Nephron progenitor cell (in vitro differentiated cells): ENCODE measurements around the gene NR2E1.

Experiments
- DNase-seq: peaks from one replicate; pipeline ENCODE4 v3.0.0; 2021
- H3K27ac Mint-ChIP-seq: 2 replicates; pipeline ENCODE4 v1.8.0; 2021; ENCODE audit warnings: mild to moderate bottlenecking, moderate library complexity, mixed read lengths
- H3K27me3 Mint-ChIP-seq: 2 replicates; pipeline ENCODE4 v1.8.0; 2021; ENCODE audit warnings: mild to moderate bottlenecking, low read depth, mixed read lengths; ENCODE audit not compliant: poor library complexity
- H3K36me3 Mint-ChIP-seq: 2 replicates; pipeline ENCODE4 v1.8.0; 2021; ENCODE audit warnings: low read depth, mixed read lengths
- H3K4me1 Mint-ChIP-seq: 2 replicates; pipeline ENCODE4 v1.8.0; 2021; ENCODE audit warnings: mixed read lengths
- H3K4me3 Mint-ChIP-seq: 2 replicates; pipeline ENCODE4 v1.8.0; 2021; ENCODE audit warnings: mild to moderate bottlenecking, moderate library complexity, mixed read lengths
- H3K9me3 Mint-ChIP-seq: 2 replicates; pipeline ENCODE4 v1.8.0; 2021; ENCODE audit warnings: mild to moderate bottlenecking, moderate library complexity, mixed read lengths
- TF ChIP-seq, protein P1 (sequence below): fragments of 200-600 bp; sonication (generic); IDR thresholded peaks from 2 replicates; pipeline ENCODE4 v1.5.0; 2021; ENCODE audit warnings: antibody characterized with exemption

NR2E1 gene

DNA sequence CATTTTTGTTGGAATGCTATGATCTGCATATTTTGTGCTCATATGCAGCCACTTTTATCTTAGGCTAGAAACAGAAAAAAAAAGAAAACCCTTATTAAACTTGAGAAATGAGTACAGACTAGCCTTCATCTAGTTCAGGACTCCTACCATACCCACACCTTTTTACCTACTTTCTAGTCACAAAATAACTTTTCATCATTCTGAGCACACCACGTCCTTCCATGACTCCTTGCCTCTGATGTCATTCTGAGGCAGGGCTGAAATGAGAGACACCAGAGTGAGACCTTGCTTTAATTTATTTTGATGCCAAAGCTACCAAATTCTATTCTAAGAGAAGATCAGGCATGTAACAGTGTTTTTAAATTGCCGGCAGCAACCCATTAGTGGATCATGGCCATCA is 56.2 kb downstream of the NR2E1 start:
- Mint-ChIP-seq H3K27me3 (peaks cover 2% of the 10 kb centered on the region), H3K4me3 (no peak overlapping the region), H3K36me3 (peaks cover 53% of the 10 kb centered on the region), H3K4me1 (no peaks in the 10 kb centered on the region), H3K9me3 (peaks cover 9% of the 10 kb centered on the region), H3K27ac (no peak overlapping the region)
- TF ChIP-seq, protein P1, sequence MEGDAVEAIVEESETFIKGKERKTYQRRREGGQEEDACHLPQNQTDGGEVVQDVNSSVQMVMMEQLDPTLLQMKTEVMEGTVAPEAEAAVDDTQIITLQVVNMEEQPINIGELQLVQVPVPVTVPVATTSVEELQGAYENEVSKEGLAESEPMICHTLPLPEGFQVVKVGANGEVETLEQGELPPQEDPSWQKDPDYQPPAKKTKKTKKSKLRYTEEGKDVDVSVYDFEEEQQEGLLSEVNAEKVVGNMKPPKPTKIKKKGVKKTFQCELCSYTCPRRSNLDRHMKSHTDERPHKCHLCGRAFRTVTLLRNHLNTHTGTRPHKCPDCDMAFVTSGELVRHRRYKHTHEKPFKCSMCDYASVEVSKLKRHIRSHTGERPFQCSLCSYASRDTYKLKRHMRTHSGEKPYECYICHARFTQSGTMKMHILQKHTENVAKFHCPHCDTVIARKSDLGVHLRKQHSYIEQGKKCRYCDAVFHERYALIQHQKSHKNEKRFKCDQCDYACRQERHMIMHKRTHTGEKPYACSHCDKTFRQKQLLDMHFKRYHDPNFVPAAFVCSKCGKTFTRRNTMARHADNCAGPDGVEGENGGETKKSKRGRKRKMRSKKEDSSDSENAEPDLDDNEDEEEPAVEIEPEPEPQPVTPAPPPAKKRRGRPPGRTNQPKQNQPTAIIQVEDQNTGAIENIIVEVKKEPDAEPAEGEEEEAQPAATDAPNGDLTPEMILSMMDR, result no peak
- DNase-seq, result no peak

DNA sequence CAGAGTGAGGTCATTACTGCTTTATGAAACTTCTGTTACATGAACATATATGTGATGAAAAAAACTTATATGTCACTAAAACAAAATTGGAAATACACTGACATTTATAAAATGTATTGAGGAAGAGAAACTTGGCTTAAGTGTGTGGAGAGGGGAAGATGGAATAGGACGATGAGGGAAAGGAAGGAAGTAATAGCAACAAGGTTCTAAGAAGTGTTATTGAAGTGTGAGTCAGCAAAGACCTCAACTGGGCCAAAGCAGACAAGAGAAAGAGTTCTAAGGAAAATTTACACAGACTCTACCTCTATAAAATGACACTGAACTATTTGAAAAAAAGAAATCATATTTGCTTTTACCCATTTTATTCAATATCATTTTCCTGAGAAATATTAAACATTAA is 56.7 kb downstream of the NR2E1 start:
- peak overlapping the region; percentile 8 for H3K27ac Mint-ChIP-seq
- no peak for DNase-seq

DNA sequence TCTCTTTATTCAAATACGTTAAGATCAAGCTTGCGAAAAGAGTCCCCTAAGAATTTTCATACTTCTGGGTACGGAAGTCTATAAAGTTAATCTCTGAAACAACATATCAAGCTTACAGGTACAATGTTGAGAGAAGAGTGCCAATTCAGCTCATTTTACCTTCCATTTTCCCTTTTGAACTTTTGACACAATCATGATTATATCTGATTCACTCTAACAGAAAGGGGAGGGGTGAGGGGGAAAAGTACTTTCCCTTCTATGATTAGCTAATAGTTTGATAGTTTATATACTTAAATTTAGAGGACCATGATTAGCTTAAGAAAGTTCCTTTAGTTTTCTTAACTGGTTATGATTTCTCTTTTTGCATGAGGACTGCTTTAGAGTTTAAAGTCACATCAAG is 61.5 kb downstream of the NR2E1 start:
- H3K27ac Mint-ChIP-seq, result no peak overlapping the region
- no peaks in the 10 kb centered on the region for H3K9me3 Mint-ChIP-seq
- no peaks in the 10 kb centered on the region for H3K27me3 Mint-ChIP-seq
- peaks cover 14% of the 10 kb centered on the region for H3K36me3 Mint-ChIP-seq
- no peaks in the 10 kb centered on the region for H3K4me1 Mint-ChIP-seq
- H3K4me3 Mint-ChIP-seq, result no peak overlapping the region
- TF ChIP-seq, protein P1, result no peak
- DNase-seq, result no peak

More for the DNA sequence above, 56.7 kb downstream of the NR2E1 start:
- no peak overlapping the region for H3K4me3 Mint-ChIP-seq
- peaks cover 2% of the 10 kb centered on the region for H3K27me3 Mint-ChIP-seq
- H3K36me3 Mint-ChIP-seq, result peaks cover 53% of the 10 kb centered on the region
- no peaks in the 10 kb centered on the region for H3K4me1 Mint-ChIP-seq
- peaks cover 9% of the 10 kb centered on the region for H3K9me3 Mint-ChIP-seq
- TF ChIP-seq, protein P1, result no peak

DNA sequence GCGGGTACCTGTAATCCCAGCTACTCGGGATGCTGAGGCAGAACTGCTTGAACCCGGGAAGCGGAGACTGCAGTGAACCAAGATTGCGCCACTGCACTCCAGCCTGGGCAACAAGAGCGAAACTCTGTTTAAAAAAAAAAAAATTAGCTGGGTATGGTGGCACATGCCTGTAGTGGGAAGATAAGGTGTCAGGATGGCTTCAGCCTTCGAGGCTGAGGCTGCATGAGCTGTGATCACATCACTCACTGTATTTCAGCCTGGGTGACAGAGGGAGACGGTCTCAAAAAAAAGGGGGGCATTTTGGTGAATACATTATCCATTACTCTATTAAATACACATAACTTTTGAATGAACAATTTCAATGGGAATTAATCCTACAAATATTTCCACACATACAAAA is 62.6 kb downstream of the NR2E1 start:
- Mint-ChIP-seq H3K27ac (peak overlapping the region; percentile 53), H3K27me3 (no peaks in the 10 kb centered on the region), H3K4me3 (no peak overlapping the region), H3K9me3 (no peaks in the 10 kb centered on the region), H3K4me1 (no peaks in the 10 kb centered on the region), H3K36me3 (peaks cover 6% of the 10 kb centered on the region)
- DNase-seq, result no peak
- TF ChIP-seq, protein P1, result no peak

DNA sequence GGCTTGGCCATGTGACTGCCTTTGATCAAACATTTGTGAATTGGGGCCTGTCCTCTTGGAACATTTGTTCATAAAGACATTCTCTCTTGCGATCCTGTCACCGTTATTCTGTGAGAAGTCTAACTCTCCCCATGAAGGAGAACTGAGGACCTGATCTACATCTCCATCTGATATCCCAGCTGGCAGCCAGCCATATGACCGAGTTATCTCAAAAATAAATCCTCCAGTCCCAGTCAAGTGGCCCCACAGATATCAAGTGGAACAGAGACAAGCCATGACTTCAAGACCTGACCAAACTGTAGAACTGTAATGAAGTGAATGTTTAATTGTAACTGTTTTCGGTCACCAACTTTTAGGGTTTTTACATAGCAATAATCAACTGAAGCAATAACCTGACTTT is 69.3 kb downstream of the NR2E1 start:
- H3K4me3 Mint-ChIP-seq, result no peak overlapping the region
- TF ChIP-seq, protein P1, result no peak
- H3K27ac Mint-ChIP-seq, result no peak overlapping the region
- H3K9me3 Mint-ChIP-seq, result no peaks in the 10 kb centered on the region
- no peaks in the 10 kb centered on the region for H3K4me1 Mint-ChIP-seq
- peaks cover 3% of the 10 kb centered on the region for H3K27me3 Mint-ChIP-seq
- peaks cover 60% of the 10 kb centered on the region for H3K36me3 Mint-ChIP-seq
- DNase-seq, result no peak

DNA sequence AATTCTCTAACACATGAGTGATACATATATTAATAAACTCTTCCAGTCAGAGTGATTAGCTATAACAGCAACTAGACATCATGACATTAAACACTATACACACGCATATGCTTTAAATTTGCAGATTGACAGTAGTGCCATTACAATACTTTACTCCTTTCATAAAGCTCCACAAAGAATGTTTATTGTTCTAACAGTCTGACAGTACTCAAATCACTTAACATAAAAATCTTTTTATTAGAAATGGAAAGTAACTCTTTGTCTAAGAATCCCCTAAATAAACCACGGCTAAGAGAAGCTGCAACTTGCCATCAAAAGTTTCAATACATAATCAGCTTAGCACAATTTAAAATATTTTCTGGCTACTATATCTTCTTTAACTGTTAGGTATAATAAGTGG is 71.0 kb downstream of the NR2E1 start:
- peaks cover 3% of the 10 kb centered on the region for H3K27me3 Mint-ChIP-seq
- H3K4me1 Mint-ChIP-seq, result no peaks in the 10 kb centered on the region
- peaks cover 8% of the 10 kb centered on the region for H3K9me3 Mint-ChIP-seq
- TF ChIP-seq, protein P1, result no peak
- no peak overlapping the region for H3K4me3 Mint-ChIP-seq
- H3K27ac Mint-ChIP-seq, result no peak overlapping the region
- DNase-seq, result no peak
- peaks cover 76% of the 10 kb centered on the region for H3K36me3 Mint-ChIP-seq
